Neural cell (in vitro differentiated cells): ENCODE results near the gene CTSK. TPM values are rescaled to one million over a fixed set of nuclear protein-coding genes. Genes with fewer than 3 reads are reported as not detected.

ENCODE experiments used
- H2AFZ ChIP-seq: fragments of 200-600, 300-800 bp; sonication (generic), shearing (Covaris generic); 2 replicates; pipeline ENCODE4 v1.6.0; 2014; ENCODE audit warnings: low read depth, mild to moderate bottlenecking, antibody characterized with exemption, low read length, moderate library complexity
- H3F3A ChIP-seq: fragments of 200-600 bp; shearing (Covaris generic); 2 replicates; pipeline ENCODE4 v1.6.1; 2016; ENCODE audit warnings: mild to moderate bottlenecking, moderate library complexity, mixed read lengths, antibody characterized with exemption, low read length; ENCODE audit not compliant: insufficient read depth, poor library complexity, severe bottlenecking
- H3K27ac ChIP-seq: fragments of 200-600, 300-800 bp; sonication (generic), shearing (Covaris generic); 2 replicates; pipeline ENCODE4 v1.5.1; 2014; ENCODE audit warnings: mild to moderate bottlenecking, low read length, moderate library complexity
- H3K27me3 ChIP-seq: fragments of 300-800, 200-600 bp; sonication (generic), shearing (Covaris generic); 2 replicates; pipeline ENCODE4 v1.6.0; 2014; ENCODE audit warnings: mild to moderate bottlenecking, low read depth, low read length, moderate library complexity; ENCODE audit not compliant: insufficient read depth
- H3K36me3 ChIP-seq: fragments of 300-800, 200-600 bp; sonication (generic), shearing (Covaris generic); 2 replicates; pipeline ENCODE4 v1.5.1; 2014; ENCODE audit warnings: mild to moderate bottlenecking, antibody characterized with exemption, low read length, moderate library complexity; ENCODE audit not compliant: insufficient read depth
- H3K4me2 ChIP-seq: fragments of 300-800, 200-600 bp; sonication (generic), shearing (Covaris generic); 2 replicates; pipeline ENCODE4 v1.6.0; 2014; ENCODE audit warnings: mild to moderate bottlenecking, low read length
- H3K4me3 ChIP-seq: fragments of 300-800, 200-600 bp; sonication (generic), shearing (Covaris generic); 2 replicates; pipeline ENCODE4 v1.5.1; 2014; ENCODE audit warnings: mild to moderate bottlenecking, low read length, moderate library complexity
- H3K79me2 ChIP-seq: fragments of 200-600 bp; shearing (Covaris generic); replicated peaks from 2 replicates; pipeline ENCODE4 v1.6.0; 2014; ENCODE audit warnings: mild to moderate bottlenecking, low read length, moderate library complexity; ENCODE audit not compliant: insufficient read depth
- H3K9ac ChIP-seq: fragments of 300-800, 200-600 bp; sonication (generic), shearing (Covaris generic); 2 replicates; pipeline ENCODE4 v1.6.1; 2016; ENCODE audit warnings: mild to moderate bottlenecking, low read length, mixed read lengths
- H3K9me2 ChIP-seq: fragments of 200-600 bp; shearing (Covaris generic); 2 replicates; pipeline ENCODE4 v1.6.1; 2016; ENCODE audit warnings: mild to moderate bottlenecking, low read length, mixed read lengths; ENCODE audit not compliant: insufficient read depth
- H3K9me3 ChIP-seq: fragments of 200-600, 300-800 bp; sonication (generic), shearing (Covaris generic); 2 replicates; pipeline ENCODE4 v1.6.1; 2016; ENCODE audit warnings: mild to moderate bottlenecking, mixed run types, low read length, moderate library complexity, mixed read lengths
- H4K20me1 ChIP-seq: fragments of 200-600 bp; shearing (Covaris generic); 2 replicates; pipeline ENCODE4 v1.6.1; 2016; ENCODE audit warnings: mild to moderate bottlenecking, mixed run types; ENCODE audit not compliant: insufficient read depth
- CTCF ChIP-seq: fragments of 450-650 bp; IDR thresholded peaks from 2 replicates; pipeline ENCODE4 v1.5.1; 2014; ENCODE audit warnings: antibody characterized with exemption, mild to moderate bottlenecking, moderate library complexity; ENCODE audit not compliant: poor library complexity, severe bottlenecking
- EP300 ChIP-seq: fragments of 450-650 bp; conservative IDR thresholded peaks from 2 replicates; pipeline ENCODE4 v1.6.1; 2014; ENCODE audit warnings: antibody characterized with exemption, mild to moderate bottlenecking, moderate library complexity; ENCODE audit not compliant: poor library complexity, severe bottlenecking
- EZH2 ChIP-seq: fragments of 200-600, 300-800 bp; shearing (Covaris generic), sonication (generic); IDR thresholded peaks from 2 replicates; pipeline ENCODE4 v1.6.1; 2014; ENCODE audit warnings: antibody characterized with exemption, low read length, borderline replicate concordance, mild to moderate bottlenecking; ENCODE audit not compliant: insufficient read depth, poor library complexity, severe bottlenecking
- MXI1 ChIP-seq: fragments of 450-650 bp; conservative IDR thresholded peaks from 2 replicates; pipeline ENCODE4 v1.6.1; 2014; ENCODE audit warnings: antibody characterized with exemption, mild to moderate bottlenecking; ENCODE audit not compliant: poor library complexity, severe bottlenecking
- POLR2AphosphoS5 ChIP-seq: IDR thresholded peaks from 2 replicates; pipeline ENCODE4 v1.6.1; 2012
- RAD21 ChIP-seq: fragments of 450-650 bp; conservative IDR thresholded peaks from 2 replicates; pipeline ENCODE4 v1.6.1; 2014; ENCODE audit warnings: antibody characterized with exemption, mild to moderate bottlenecking, moderate library complexity
- REST ChIP-seq: IDR thresholded peaks from 2 replicates; pipeline ENCODE4 v1.6.1; 2012; ENCODE audit warnings: borderline replicate concordance
- SMC3 ChIP-seq: fragments of 450-650 bp; conservative IDR thresholded peaks from 2 replicates; pipeline ENCODE4 v1.6.1; 2014; ENCODE audit warnings: antibody characterized with exemption, mild to moderate bottlenecking, moderate library complexity; ENCODE audit not compliant: poor library complexity
- TAF1 ChIP-seq: IDR thresholded peaks from 2 replicates; pipeline ENCODE4 v1.6.1; 2012; ENCODE audit warnings: low read depth
- polyA plus RNA-seq: library from polyadenylated mRNA; depleted of rRNA; stranded (reverse); fragments of >200 nt; gene quantifications from 2 replicates; pipeline ENCODE4 v1.2.3, GENCODE V29; 2014

The CTSK gene
- polyA plus RNA-seq, 1 donor from 2014 or later: 8.0 TPM

- Histone ChIP-seq H3K4me2 (no peak overlapping the region), H2AFZ (no peak overlapping the region), H3K9me3 (no peaks in the 10 kb centered on the region), H3K9me2 (no peaks in the 10 kb centered on the region), H3K27ac (no peak overlapping the region), H3F3A (no peaks in the 10 kb centered on the region), H4K20me1 (no peaks in the 10 kb centered on the region), H3K4me3 (no peak overlapping the region), H3K27me3 (no peaks in the 10 kb centered on the region), H3K9ac (no peak overlapping the region), H3K79me2 (no peaks in the 10 kb centered on the region), H3K36me3 (no peaks in the 10 kb centered on the region)
- TF ChIP-seq REST (no peak), CTCF (no peak), SMC3 (no peak), EP300 (no peak), RAD21 (no peak), POLR2AphosphoS5 (no peak), TAF1 (no peak), EZH2 (no peak), MXI1 (no peak)
Measured at GRCh38 chr1:150762552-150762951, 45.5 kb downstream of the CTSK start.

GRCh38 chr1:150761801-150762200 lies 46.3 kb downstream of the CTSK start:
- Histone ChIP-seq H4K20me1 (no peaks in the 10 kb centered on the region), H2AFZ (no peak overlapping the region), H3K79me2 (no peaks in the 10 kb centered on the region), H3K4me3 (no peak overlapping the region), H3K36me3 (no peaks in the 10 kb centered on the region), H3F3A (no peaks in the 10 kb centered on the region), H3K9ac (no peak overlapping the region), H3K27me3 (no peaks in the 10 kb centered on the region), H3K4me2 (no peak overlapping the region), H3K9me3 (no peaks in the 10 kb centered on the region), H3K9me2 (no peaks in the 10 kb centered on the region), H3K27ac (no peak overlapping the region)
- TF ChIP-seq EP300: no peak
- TF ChIP-seq SMC3: no peak
- TF ChIP-seq REST: no peak
- TF ChIP-seq EZH2: no peak
- no peak for TF ChIP-seq CTCF
- no peak for TF ChIP-seq MXI1
- TF ChIP-seq RAD21: no peak
- no peak for TF ChIP-seq POLR2AphosphoS5
- TF ChIP-seq TAF1: no peak
